T-helper 1 cell (primary cell): ENCODE data around the gene SPRED2.

ENCODE experiments used
- DNase-seq, 5 donors: peaks; one replicate each; pipeline ENCODE4 v3.0.0-alpha.2; 2012 to 2020

The SPRED2 gene

GRCh38 chr2:65275141-65275915, 157.1 kb downstream of the SPRED2 start:
- no peak for DNase-seq

- no peak for DNase-seq
These were observed 159.1 kb downstream of the SPRED2 start for GRCh38 chr2:65273344-65273743.

- DNase-seq = no peak
These were observed 163.4 kb downstream of the SPRED2 start for GRCh38 chr2:65268957-65269356.

- DNase-seq = no peak
These were observed 165.4 kb downstream of the SPRED2 start for GRCh38 chr2:65267008-65267407.

- no peak for DNase-seq
These were observed 166.7 kb downstream of the SPRED2 start for GRCh38 chr2:65265671-65266045.

- peak in 1 of 5 donors; percentile 32 for DNase-seq
These were observed 167.4 kb downstream of the SPRED2 start for GRCh38 chr2:65264821-65265670.

GRCh38 chr2:65263986-65264385, 168.4 kb downstream of the SPRED2 start:
- no peak for DNase-seq

GRCh38 chr2:65263262-65263661, 169.1 kb downstream of the SPRED2 start:
- no peak for DNase-seq

- DNase-seq = no peak
These were observed 170.7 kb downstream of the SPRED2 start for GRCh38 chr2:65261676-65262075.
